ENCODE data around the gene USB1.

The USB1 gene

DNA sequence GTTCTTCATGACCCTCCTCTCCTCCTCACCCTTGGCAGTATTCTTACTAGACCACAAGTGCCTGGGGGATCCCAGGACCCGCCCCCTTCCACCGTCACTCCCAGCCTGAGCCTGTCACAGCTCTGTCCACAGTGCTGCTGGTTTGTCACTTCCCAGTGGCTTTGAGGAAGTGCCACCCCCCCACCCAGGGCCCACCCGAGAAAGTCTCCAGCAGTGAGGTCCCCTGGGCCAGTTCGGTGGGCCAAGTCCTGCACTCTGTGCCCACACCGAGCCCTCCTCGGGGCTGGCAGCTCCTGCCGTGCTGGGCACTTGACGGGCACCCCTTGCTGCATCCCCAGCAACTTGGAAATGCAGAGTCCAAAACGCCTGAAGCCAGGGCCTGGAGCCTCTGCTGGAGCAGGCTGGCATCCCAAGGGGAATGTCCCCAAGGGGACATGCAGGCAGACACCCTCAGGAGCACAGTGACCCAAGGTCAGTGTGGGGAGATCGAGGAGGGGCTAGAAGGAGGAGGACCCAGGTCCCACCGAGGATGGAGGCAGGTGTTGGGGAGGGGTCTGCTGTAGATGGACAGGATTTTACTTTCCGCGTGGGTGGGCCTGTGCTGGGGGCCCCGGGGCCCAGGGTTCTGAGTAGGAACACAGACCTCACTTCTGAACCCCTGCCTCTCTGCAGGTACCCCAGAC is 39.9 kb downstream of the USB1 start:
- TF ChIP-seq, protein P1, sequence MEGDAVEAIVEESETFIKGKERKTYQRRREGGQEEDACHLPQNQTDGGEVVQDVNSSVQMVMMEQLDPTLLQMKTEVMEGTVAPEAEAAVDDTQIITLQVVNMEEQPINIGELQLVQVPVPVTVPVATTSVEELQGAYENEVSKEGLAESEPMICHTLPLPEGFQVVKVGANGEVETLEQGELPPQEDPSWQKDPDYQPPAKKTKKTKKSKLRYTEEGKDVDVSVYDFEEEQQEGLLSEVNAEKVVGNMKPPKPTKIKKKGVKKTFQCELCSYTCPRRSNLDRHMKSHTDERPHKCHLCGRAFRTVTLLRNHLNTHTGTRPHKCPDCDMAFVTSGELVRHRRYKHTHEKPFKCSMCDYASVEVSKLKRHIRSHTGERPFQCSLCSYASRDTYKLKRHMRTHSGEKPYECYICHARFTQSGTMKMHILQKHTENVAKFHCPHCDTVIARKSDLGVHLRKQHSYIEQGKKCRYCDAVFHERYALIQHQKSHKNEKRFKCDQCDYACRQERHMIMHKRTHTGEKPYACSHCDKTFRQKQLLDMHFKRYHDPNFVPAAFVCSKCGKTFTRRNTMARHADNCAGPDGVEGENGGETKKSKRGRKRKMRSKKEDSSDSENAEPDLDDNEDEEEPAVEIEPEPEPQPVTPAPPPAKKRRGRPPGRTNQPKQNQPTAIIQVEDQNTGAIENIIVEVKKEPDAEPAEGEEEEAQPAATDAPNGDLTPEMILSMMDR (conservative IDR thresholded peaks at IDR 0.05; ENCODE audit: low read depth, low read length) = no peak
- no peak overlapping the region for H3K4me3 ChIP-seq (ENCODE audit: low read length)
- DNase-seq (ENCODE audit: low read depth) = no peak

DNA sequence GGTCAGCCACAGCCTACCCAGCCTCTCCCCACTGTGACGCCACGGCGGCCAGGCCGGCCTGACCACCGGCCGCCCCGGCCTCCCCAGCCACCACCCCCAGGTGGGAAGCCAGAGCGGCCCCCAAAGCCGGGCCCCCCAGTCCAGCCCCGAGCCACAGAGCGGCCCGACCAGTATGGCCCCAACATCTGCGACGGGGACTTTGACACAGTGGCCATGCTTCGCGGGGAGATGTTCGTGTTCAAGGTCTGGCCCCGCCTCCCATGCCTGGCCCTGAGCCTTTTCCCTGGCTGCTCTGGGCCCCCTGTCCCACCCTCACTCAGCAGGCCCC is 40.4 kb downstream of the USB1 start:
- no peak overlapping the region for H3K4me3 ChIP-seq (ENCODE audit: low read length)
- DNase-seq (ENCODE audit: low read depth) = no peak
- TF ChIP-seq, protein P1 (conservative IDR thresholded peaks at IDR 0.05; ENCODE audit: low read depth, low read length) = no peak

DNA sequence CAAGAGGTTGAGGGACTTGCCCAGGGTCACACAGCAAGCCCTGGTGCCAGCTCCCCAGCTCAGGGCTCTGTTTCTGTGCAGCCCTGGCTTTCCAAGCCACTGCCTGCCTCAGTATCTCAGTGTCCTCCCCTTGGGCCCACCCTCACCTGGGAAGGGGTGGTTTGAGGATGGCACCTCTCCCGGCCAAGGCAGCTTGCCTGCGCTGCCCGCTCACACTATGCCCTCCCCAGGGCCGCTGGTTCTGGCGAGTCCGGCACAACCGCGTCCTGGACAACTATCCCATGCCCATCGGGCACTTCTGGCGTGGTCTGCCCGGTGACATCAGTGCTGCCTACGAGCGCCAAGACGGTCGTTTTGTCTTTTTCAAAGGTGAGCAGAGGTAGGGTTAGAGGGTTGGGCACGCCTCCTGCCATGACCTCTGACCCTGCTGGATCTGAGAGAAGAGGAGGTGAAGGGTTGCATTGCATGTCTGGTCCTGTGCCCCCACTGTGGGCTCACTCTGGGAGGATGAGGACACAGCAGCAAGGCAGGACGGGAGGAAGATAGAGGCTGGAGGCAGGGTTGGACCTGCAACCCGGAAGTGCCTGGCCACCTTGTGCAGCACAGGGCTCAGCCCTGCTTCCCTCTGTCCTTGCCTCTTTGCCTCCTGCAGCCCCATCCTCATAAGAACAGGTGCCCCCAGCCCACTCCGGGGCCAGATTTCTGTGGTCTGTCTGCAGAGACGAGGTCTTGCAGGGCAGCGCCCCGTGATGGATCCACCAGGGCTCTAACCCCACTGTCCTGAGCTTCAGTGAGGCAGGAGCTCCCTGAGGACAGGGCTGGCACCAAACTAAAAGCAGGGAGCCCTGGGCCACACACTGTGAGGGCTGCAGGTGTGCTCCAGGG is 41.0 kb downstream of the USB1 start:
- no peak overlapping the region for H3K4me3 ChIP-seq (ENCODE audit: low read length)
- TF ChIP-seq, protein P1 (conservative IDR thresholded peaks at IDR 0.05; ENCODE audit: low read depth, low read length) = no peak
- DNase-seq (ENCODE audit: low read depth) = no peak

DNA sequence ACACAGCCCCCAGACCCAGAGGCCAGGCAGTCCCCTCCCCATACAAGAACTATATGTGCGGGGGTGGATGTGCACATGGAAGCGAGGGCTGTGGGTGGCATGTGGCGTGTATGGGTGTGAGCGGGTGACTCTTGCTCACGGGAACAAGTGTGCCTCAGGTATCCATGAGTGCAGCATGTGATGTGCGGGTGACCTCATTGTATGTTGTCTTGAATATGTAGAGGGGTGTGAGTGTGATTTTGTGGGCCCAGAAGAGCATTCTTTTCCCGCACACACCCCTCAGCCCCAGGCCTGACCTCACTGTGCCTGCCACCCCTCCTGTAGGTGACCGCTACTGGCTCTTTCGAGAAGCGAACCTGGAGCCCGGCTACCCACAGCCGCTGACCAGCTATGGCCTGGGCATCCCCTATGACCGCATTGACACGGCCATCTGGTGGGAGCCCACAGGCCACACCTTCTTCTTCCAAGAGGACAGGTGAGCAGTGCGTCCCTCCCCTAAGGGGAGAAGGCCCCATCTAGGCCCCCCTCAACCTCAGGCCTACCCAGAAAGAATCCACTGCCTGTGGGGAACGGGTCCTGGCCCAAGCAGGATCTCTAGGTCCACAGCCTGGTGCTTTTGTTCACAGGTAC is 41.8 kb downstream of the USB1 start:
- no peak overlapping the region for H3K4me3 ChIP-seq (ENCODE audit: low read length)
- DNase-seq (ENCODE audit: low read depth) = no peak
- TF ChIP-seq, protein P1 (conservative IDR thresholded peaks at IDR 0.05; ENCODE audit: low read depth, low read length) = no peak

DNA sequence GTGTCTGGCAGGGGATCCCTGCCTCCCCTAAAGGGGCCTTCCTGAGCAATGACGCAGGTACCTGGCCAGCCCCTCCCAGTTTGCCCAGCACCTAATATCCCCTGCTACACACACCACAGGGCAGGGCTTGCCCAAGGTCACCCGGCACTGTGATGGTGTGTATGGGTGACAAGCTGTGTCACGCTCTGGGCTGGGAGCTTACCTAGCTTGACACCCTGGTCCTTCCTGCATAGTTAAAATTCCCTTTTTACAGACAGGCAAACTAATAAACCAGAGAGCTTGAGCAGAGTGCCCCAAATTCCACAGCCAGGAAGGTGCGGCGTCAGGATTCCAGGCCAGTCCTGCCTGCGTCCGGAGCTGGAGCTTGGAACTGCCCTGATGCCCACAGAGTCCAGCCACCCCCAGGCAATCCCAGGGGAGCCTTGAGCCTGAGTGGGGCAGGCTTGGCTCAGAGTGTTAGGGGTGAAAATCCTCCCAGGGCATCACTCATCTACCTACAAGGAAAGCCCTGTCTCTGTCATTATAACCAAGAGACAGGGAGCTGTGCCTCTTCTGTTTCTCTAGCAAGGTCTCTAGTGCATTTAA is 42.5 kb downstream of the USB1 start:
- no peak for DNase-seq (ENCODE audit: low read depth)
- H3K4me3 ChIP-seq (ENCODE audit: low read length) = no peak overlapping the region
- TF ChIP-seq, protein P1 (conservative IDR thresholded peaks at IDR 0.05; ENCODE audit: low read depth, low read length) = no peak

DNA sequence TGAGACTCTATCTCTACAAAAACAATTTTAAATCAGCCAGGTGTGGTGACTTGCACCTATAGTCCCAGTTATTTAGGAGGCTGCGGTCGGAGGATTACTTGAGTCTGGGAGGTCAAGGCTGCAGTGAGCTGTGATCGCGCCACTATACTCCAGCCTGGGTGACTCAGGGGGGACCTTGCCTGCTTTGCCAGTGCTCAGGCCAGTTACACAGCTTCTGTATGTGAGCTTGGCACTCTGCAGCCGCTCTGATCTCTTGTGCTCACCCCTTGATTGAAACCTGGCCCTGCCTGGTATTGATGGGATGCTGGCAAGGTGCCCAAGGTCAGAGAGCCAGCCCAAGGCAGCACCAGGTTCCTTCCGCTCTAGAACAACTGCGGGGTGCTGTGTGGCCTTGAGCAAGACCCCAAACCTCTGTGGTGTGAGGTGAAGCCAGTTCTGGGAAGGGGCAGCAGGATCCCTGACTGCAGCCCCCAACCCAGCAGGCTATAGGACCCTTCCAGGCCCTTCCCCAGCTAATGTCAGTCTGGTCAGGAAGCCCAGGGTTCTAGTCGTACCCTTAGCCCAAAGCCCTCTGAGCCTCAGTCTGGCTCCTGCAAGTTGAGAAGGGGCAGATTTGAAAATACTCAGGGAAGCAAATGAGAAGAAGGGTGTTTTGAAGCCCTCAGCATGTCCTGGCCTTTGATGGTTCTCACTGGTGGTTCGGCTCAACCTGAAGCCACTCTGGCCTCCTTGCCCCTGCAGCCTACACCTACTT is 43.2 kb downstream of the USB1 start:
- TF ChIP-seq, protein P1 (conservative IDR thresholded peaks at IDR 0.05; ENCODE audit: low read depth, low read length) = no peak
- no peak for DNase-seq (ENCODE audit: low read depth)
- H3K4me3 ChIP-seq (ENCODE audit: low read length) = no peak overlapping the region
